ENCODE results near the gene CRYL1.
"Not testable (repeated sequence)": the region's sequence is repeated elsewhere in the genome, so short reads cannot be mapped to it uniquely, and the experiment has no call there.

CRYL1 gene

GRCh38 chr13:20456737-20457136 is 68.9 kb downstream of the CRYL1 start:
- DNase-seq (ENCODE audit: low read depth, low spot score) = no peak

GRCh38 chr13:20451397-20451796 is 74.3 kb downstream of the CRYL1 start:
- no peak for DNase-seq (ENCODE audit: low read depth, low spot score)

DNA sequence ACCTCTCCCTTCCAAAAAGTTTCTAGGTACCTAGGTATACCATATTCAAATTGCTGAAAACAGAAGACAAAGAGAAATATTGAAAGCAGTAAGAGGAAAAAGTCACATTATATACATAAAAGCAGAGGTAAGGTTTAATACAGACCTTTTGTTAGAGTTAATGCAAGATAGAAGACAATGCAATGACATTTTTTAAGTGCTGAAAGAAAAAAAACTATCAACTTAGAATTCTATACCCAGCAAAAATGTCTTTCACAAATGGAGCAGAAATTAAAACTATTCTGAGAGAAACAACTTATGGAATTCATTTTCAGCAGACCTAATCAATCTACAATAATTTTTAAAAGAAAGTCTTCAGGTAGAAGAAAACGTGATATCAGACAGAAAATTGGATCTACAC is 77.2 kb downstream of the CRYL1 start:
- DNase-seq (ENCODE audit: low read depth, low spot score) = no peak

GRCh38 chr13:20446900-20447299 is 78.8 kb downstream of the CRYL1 start:
- no peak for DNase-seq (ENCODE audit: low read depth, low spot score)

GRCh38 chr13:20446405-20446804 is 79.3 kb downstream of the CRYL1 start:
- no peak for DNase-seq (ENCODE audit: low read depth, low spot score)

DNA sequence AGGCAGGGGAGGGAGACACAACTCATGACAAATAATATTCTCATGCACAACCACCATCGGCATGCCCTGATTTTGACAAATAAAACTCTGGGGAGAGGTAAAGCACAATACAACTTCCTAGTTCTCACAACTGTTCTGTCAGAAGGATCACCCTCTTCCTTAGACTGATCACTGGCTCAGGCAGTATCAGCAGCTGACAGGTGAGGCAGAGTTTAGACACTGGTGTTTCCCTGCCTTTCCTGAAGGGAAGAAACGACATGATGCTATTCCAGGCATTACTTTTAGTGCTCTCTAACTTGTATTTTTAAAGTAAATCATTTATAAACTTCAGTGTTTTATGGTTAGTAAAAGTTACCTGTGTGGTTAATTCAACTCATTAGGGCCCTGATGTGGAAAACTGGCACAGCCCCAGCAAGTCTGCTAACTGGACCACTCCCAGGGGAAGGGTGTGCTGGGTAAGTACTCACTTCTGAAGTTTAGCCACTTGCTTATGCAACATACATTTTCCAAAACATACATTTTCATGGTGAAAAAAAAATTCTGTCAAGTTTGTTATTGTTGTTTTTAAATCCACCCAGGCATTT is 82.8 kb downstream of the CRYL1 start:
- DNase-seq (ENCODE audit: low read depth, low spot score) = no peak

- DNase-seq (ENCODE audit: low read depth, low spot score) = no peak
These were observed 83.3 kb downstream of the CRYL1 start for GRCh38 chr13:20442375-20442774.

DNA sequence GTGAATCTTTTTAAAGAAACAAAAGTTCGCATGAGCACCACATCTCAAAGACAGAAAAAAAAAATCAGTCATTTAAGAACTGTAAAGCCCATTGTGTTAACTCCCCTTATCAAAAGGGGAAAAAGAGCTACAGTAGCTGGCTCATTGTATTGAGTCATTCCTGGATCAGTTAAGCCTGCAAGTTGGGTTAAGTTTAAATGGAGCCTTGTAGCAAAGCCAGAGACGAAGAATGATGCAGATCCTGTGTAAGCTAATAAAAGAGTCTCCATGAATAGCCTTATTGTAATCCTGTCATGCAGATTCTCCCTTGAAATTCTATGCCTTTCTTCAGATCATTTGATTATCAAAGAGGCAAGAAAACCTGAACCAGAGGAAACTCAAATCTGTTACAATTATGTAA is 83.8 kb downstream of the CRYL1 start:
- no peak for DNase-seq (ENCODE audit: low read depth, low spot score)

- DNase-seq (ENCODE audit: low read depth, low spot score) = no peak
These were observed 84.6 kb downstream of the CRYL1 start for GRCh38 chr13:20441056-20441455.

- no peak for DNase-seq (ENCODE audit: low read depth, low spot score)
These were observed 86.4 kb downstream of the CRYL1 start for GRCh38 chr13:20439261-20439660.

GRCh38 chr13:20438801-20439200 is 86.9 kb downstream of the CRYL1 start:
- no peak for DNase-seq (ENCODE audit: low read depth, low spot score)

GRCh38 chr13:20436505-20436904 is 89.2 kb downstream of the CRYL1 start:
- DNase-seq (ENCODE audit: low read depth, low spot score) = no peak

DNA sequence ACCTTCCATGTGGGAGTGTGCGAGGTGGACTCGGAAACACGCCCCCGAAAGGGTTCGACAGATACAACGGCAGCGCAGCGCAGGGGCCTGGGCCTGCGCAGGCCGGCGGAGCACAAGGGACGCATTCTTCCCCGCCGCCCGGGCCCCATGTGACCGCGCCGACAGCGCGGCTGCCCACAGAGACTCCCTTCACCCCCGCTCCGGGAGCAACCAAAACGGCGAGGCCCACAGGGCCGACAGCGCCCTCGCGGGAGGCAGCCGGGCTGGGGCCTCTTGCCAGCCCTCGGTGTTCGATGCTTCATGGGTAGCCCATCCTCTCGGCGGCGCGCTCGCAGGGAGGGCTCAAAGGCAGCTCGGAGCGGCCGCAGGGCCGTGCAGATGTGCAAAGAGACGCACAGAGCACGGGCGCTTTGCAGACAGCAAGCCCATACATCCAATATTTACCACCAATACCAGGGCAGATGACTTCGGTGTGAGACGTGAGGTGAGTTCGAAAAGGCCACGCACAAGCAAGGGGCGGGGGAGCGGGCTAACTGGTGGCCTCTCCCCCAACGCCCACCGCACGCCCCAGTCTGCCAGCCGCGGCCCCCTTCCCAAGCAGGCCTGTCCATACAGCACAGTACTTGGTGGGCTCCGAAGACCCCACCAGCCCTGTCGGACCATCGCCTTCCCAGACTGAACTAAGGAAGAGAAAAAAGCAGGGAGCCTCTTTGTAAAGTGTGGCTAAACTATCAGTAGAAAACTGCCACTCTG is 89.9 kb downstream of the CRYL1 start:
- DNase-seq (ENCODE audit: low read depth, low spot score) = no peak

GRCh38 chr13:20434210-20434609 is 91.4 kb downstream of the CRYL1 start:
- DNase-seq (ENCODE audit: low read depth, low spot score) = not testable (repeated sequence)

DNA sequence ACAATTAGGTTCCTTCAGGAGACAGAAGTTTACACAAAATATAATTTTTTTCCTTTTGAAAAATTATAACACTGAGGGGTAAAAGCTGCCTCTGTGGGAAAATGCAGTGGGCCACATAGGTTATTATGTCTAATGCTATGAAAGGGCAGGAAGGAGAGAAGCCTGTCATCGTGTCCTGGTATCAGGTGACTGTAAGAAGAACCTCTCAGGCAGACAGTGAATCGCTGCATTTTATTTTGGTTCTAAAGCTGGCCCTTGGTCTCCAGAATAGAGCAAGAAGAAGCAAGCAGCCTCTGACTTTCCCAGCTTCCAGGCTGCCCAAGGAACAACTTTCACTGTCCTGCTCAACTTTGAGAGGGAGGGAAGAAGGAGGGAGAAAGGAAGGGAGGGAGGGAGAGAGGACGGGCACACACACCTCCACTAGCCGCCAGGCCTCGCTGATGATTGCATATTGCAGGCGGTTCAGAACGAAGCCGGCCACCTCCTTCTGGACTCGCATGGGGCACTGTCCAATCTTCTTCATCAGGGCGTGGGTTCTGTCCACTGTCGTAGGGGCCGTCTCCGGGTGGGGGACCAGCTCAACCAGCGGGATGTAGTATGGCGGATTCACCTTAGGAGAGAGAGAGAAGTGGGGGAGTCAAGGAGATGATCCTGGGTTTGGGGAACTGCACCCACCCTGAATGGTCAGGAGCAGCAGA is 93.8 kb downstream of the CRYL1 start:
- DNase-seq (ENCODE audit: low read depth, low spot score) = no peak

- no peak for DNase-seq (ENCODE audit: low read depth, low spot score)
These were observed 94.6 kb downstream of the CRYL1 start for GRCh38 chr13:20431080-20431479.

DNA sequence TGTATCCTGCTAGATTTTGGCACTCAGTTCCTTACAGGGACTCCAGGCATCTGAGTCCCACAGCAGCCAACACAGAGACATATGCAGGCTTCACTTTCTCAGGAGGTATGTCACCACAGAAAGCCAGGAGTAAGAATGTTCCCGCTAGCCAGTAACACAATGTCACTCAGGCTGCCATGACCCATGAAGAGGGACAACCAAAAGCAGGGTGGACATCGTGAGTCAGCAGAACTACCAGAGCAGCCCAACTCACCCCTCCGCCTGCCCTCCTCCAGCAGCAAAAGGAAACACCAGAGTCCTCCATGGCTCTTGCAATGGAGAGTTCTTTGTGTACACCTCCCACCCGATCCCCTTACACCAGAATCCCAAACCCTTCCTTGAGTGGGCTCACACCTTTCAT is 95.4 kb downstream of the CRYL1 start:
- DNase-seq (ENCODE audit: low read depth, low spot score) = no peak

- no peak for DNase-seq (ENCODE audit: low read depth, low spot score)
These were observed 96.0 kb downstream of the CRYL1 start for GRCh38 chr13:20429682-20430081.

DNA sequence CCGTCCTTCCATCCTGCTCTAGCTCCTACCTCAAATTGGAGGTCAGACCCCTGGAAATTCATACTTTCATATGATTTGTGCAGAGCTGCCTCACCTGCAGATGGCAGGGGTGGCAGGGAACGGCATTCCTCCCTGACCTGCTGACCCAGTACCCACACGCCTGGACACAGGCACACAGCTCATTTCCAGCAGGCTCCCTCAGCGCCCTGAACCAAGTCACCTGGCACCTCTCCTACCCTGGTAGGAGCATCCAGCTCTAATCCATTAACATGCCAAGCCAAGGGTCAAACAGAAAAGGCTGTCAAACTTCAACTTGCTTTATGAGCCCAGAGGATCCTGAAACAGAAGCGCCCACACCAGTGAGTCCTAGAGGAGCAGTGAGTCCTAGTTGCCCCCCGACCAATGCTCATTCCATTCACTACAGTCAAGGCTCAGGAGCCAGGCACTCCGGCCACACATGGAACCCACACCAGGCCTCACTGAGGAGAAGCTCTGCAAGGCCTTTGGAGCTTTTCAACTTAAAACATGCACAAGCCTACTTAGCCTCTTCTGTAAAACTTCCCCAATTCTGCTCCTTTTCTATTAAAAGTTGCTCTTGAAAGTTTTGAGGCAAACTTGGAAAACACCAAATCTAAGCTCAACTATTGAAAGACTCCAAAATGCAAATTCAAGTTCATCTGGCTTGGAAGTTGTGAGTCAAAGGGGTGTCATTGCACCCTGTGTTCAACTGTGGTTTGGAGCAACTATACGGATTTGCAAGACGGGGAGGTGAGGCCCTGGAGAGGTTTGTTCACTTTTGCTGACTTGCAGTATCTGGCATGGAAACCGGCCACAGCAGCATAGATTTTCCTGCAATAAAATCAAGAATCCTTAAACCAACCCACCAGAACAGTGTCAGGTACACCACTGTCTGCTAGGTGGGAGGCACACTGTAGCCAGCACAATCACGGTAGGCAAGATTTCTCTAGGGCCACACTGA is 96.7 kb downstream of the CRYL1 start:
- DNase-seq (ENCODE audit: low read depth, low spot score) = no peak

DNA sequence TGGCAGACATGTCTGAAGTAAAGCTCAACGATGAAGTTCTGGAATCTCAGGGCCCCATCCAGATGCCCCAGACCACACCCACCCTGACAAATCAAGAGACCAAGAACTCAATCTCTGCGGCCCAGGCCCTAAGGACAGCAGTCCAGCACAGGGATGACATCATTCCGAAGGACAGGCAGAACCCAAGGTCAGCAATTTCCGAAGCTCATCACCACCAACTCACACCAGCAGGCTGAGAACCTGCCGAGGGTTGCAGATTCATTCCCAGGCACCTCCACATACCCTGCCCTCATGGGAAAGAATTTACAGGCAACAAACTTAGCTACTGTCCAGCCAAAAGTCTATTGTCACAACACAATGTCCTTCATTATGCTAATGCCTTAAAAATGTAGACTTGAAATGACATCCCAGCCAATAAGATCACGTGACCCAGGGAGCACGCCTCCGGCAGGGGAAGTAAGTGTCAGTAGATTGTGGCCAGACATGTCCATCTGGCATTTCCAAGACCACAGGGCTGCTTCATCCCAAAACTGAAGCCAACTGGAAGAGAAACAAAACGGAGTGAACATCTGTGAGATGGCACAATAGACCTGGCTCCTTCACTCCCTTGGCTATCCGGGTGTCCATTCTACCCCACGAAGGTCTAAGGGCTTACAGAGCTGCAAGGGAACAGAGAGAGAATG is 98.8 kb downstream of the CRYL1 start:
- DNase-seq (ENCODE audit: low read depth, low spot score) = no peak

DNA sequence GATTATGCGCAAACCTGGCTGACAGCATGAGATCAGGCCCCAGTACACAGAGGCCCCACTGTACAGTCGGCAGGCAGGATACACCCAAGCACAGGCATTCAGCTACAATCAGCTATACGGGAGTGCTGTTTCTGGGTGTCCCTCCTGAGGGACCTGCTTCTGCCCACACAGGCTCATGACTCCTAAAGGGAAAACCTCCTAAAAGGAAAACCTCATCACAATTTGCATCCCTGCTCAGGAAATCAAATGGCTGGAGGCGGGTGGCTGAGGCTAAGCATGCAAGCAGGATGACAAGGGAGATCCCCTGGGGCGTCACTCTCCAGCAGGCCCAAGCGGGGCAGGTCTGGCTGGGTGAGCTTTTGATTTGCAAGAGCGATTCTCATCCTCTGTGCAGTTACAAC is 99.8 kb downstream of the CRYL1 start:
- DNase-seq (ENCODE audit: low read depth, low spot score) = no peak

Measured in activated naive CD8-positive, alpha-beta T cell treated with anti-CD3 and anti-CD28 coated beads, Interleukin-2, amount 50 U/mL, for 16 hours (primary cell).